Chondrocyte (in vitro differentiated cells): ENCODE measurements around the gene OASL. TPM values are rescaled to one million over a fixed set of nuclear protein-coding genes. Genes with fewer than 3 reads are reported as not detected.
A peak's percentile ranks its signal among the peaks of the same experiment; 100 is the strongest.

Experiments used
- DNase-seq: peaks from one replicate; pipeline ENCODE4 v3.0.0; 2021; ENCODE audit warnings: mixed read lengths, low spot score
- H3K27ac Mint-ChIP-seq: one replicate; pipeline ENCODE4 v1.8.0; 2021; ENCODE audit warnings: mild to moderate bottlenecking, moderate library complexity, mixed read lengths; ENCODE audit not compliant: unreplicated experiment
- H3K27me3 Mint-ChIP-seq: 2 replicates; pipeline ENCODE4 v1.8.0; 2021; ENCODE audit warnings: low read depth, mixed read lengths
- H3K36me3 Mint-ChIP-seq: 2 replicates; pipeline ENCODE4 v1.8.0; 2021; ENCODE audit warnings: low read depth, mixed read lengths
- H3K4me1 Mint-ChIP-seq: 2 replicates; pipeline ENCODE4 v1.8.0; 2021; ENCODE audit warnings: low read depth, mild to moderate bottlenecking, mixed read lengths
- H3K4me3 Mint-ChIP-seq: one replicate; pipeline ENCODE4 v1.8.0; 2021; ENCODE audit warnings: mild to moderate bottlenecking, moderate library complexity, mixed read lengths; ENCODE audit not compliant: unreplicated experiment
- H3K9me3 Mint-ChIP-seq: 2 replicates; pipeline ENCODE4 v1.8.0; 2021; ENCODE audit warnings: low read depth, mixed read lengths
- CTCF ChIP-seq: fragments of 200-600 bp; sonication (generic); IDR thresholded peaks from 2 replicates; pipeline ENCODE4 v1.5.0; 2021; ENCODE audit warnings: antibody characterized with exemption, mild to moderate bottlenecking, moderate library complexity
- total RNA-seq: library from RNA; stranded (reverse); gene quantifications from 3 replicates; pipeline ENCODE4 v1.2.1, GENCODE V29; 2021

Gene OASL
- total RNA-seq, 1 donor from 2014 or later = not detected

GRCh38 chr12:121061831-121062230 lies 22.8 kb upstream of the OASL start:
- Mint-ChIP-seq H3K9me3 (no peaks in the 10 kb centered on the region), H3K4me3 (no peak overlapping the region), H3K36me3 (no peaks in the 10 kb centered on the region), H3K27ac (no peak overlapping the region), H3K27me3 (peaks cover 20% of the 10 kb centered on the region), H3K4me1 (peaks cover 7% of the 10 kb centered on the region)
- DNase-seq = no peak
- TF ChIP-seq CTCF = peak; percentile 67

GRCh38 chr12:121060149-121061001 lies 21.3 kb upstream of the OASL start:
- Mint-ChIP-seq H3K9me3 (no peaks in the 10 kb centered on the region), H3K4me3 (no peak overlapping the region), H3K27ac (no peak overlapping the region), H3K27me3 (peaks cover 12% of the 10 kb centered on the region), H3K4me1 (peaks cover 7% of the 10 kb centered on the region), H3K36me3 (no peaks in the 10 kb centered on the region)
- peak; percentile 76 for TF ChIP-seq CTCF
- DNase-seq = no peak

GRCh38 chr12:121059031-121059898 lies 20.2 kb upstream of the OASL start:
- H3K9me3 Mint-ChIP-seq = no peaks in the 10 kb centered on the region
- no peaks in the 10 kb centered on the region for H3K36me3 Mint-ChIP-seq
- H3K4me1 Mint-ChIP-seq = peaks cover 7% of the 10 kb centered on the region
- H3K27ac Mint-ChIP-seq = no peak overlapping the region
- no peak overlapping the region for H3K4me3 Mint-ChIP-seq
- DNase-seq = no peak
- TF ChIP-seq CTCF = no peak
- peaks cover 10% of the 10 kb centered on the region for H3K27me3 Mint-ChIP-seq

- Mint-ChIP-seq H3K9me3 (no peaks in the 10 kb centered on the region), H3K4me1 (peaks cover 7% of the 10 kb centered on the region), H3K27ac (no peak overlapping the region), H3K36me3 (no peaks in the 10 kb centered on the region), H3K27me3 (peaks cover 14% of the 10 kb centered on the region), H3K4me3 (no peak overlapping the region)
- no peak for TF ChIP-seq CTCF
- no peak for DNase-seq
These were observed 18.7 kb upstream of the OASL start for GRCh38 chr12:121057794-121058193.

- DNase-seq = no peak
- no peaks in the 10 kb centered on the region for H3K36me3 Mint-ChIP-seq
- no peaks in the 10 kb centered on the region for H3K9me3 Mint-ChIP-seq
- H3K27ac Mint-ChIP-seq = no peak overlapping the region
- H3K27me3 Mint-ChIP-seq = peaks cover 33% of the 10 kb centered on the region
- no peak for TF ChIP-seq CTCF
- H3K4me1 Mint-ChIP-seq = no peaks in the 10 kb centered on the region
- H3K4me3 Mint-ChIP-seq = no peak overlapping the region
These were observed 14.7 kb upstream of the OASL start for GRCh38 chr12:121053706-121054105.
